NOMO-1 (cell line): ENCODE results near the gene TM2D1.

Experiments used
- DNase-seq, 2 experiments: peaks; one replicate each; lab custom pipeline; 2025; ENCODE audit not compliant: unreplicated experiment in 2 of 2; lab: John Stamatoyannopoulos, UW

The TM2D1 gene

DNA sequence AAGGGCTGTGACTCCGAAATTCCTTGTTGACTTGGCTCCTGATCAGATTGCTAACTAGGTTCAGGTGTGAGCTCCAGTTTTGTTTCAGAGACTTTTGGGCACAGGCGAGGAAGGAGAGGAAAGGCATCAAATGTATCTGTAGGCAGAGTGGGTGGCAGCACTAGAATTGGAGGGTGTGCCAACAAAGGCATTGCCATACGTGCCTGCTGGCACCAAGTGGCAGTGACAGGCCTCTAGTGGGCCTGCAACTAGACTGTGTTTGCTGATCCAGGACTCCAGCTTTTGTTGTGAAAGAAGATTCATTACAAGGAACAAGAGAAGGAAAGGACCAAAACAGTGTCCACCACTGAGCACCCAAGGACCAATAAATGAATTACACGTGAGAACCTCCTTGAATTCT is 79.5 kb downstream of the TM2D1 start:
- DNase-seq = no peak

GRCh38 chr1:61644303-61644702 is 80.6 kb downstream of the TM2D1 start:
- no peak for DNase-seq

DNA sequence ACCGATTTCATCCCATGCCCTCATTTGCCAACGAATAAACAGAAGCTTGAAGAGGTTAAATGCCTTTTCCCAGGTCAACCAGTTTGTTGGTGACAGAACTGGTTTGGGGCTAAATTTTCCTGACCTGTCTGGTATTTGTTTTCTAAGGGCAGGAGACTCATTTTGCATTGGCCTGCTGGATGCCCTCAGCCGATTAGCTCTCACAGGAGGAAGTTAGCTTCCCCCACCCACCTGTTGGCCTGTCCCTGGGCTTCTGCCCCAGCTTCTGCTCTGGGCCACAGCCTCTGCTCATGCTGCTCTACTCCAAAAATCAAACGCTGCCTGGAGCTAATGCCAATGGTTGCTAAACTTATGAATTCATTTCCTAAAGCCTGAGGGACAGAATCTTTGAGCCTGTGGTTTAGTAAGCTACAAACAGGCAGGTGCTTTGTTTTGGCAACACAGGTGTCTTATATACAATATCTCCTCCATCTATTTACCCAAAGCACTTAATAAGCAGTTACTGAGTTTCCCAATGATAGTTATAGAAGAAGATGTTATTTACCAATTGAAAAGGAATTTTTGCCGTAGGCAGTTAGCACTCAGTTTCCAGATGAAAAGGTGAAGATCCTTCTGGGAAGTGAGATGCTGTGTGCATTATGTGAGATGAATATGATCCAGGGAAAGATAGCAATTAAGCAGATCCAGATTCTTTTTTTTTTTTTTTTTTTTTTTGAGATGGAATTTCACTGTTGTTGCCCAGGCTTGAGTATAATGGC is 82.3 kb downstream of the TM2D1 start:
- no peak for DNase-seq

DNA sequence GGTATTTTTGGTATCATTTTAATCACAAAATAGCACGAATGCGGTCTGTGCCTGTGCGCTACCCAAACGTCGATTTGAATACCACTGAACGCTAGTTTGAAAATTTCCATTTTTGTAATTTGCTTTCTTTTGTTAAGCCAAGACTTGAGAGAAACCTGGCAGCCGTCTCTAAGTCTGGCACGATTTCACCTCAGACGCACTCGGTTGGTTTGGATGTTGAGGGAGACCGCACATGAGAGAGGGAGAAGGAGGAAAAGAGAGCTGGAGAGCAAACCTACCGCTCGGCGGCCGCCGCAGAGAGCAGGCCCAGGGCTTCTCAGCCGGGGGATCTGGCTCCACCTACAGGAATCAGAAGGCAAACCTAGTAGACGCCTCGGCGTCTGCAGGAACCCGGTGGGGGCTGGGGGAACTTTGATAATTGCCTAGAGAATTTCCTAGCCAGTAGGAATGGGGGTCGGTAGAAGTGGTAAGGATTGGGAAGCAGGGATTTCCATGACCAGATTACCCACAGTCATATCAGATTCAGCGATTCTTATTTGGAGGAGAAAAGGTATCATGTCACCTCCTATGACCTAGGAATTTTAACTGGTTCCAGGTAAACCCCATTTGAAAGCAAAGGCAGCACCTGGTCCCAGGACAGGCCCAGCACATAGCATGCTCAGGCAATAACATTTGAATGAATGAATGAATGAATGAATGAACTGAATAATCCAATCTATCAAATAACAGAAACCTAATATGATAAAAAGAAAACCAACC is 83.2 kb downstream of the TM2D1 start:
- DNase-seq = peak; percentile 71 to 77

GRCh38 chr1:61640531-61641530 is 84.1 kb downstream of the TM2D1 start:
- peak; percentile 81 to 84 for DNase-seq

GRCh38 chr1:61639608-61640336 is 85.2 kb downstream of the TM2D1 start:
- no peak for DNase-seq

- DNase-seq = no peak
Observed at GRCh38 chr1:61638911-61639605, 85.9 kb downstream of the TM2D1 start.

DNA sequence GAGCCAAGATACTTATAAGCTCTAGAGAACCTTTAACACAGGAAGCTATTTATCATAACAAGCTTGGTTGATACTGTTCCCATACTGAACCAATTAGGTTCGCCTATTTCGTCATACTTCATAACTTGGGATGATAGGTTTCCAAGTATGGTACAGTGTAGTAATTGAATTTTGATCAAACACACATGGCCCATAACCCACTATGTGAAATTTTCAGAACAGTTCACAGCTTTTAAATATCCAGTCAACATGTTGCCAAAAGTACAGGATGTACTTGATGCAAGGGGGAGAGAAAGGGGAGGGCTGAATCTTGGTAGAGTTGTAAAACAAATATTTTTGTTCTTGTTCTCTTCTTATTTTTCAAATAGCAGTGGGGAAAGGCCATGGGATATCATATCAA is 86.6 kb downstream of the TM2D1 start:
- no peak for DNase-seq

DNA sequence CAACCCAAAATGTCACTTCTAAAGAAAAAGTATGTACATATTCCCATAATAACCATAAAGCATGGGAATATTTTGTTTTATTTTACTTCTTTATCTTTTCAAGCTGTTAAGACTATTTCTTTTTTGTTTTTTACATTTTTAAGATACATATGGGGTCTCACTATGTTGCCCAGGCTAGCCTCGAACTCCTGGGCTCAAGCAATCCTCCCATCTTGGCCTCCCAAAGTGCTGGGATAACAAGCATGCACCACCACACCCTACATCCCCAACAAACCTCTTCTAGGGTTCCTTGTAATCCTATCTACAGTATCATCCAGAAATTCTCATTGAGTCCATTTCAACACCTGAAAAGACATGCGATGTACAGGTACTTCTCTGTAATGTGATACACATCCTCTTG is 87.5 kb downstream of the TM2D1 start:
- no peak for DNase-seq

DNA sequence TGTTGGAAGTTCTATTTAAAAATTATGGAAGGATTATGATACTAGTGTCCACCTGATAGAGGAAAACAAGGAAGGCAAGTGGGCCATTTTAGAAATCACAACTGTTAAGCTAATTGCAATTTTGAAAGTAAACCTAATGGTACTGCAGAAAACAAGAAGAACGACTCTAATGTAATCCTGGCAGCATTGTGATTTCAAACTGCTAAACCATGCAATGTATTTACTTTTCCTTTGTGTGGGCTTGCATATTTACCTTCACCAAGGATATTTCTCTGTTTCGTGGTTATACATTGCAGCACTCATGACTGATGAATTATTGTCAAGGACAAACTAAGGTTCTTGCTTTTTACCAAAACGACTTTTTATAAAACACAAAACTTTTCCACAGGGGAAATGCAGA is 88.1 kb downstream of the TM2D1 start:
- no peak for DNase-seq

GRCh38 chr1:61636376-61636775 is 88.6 kb downstream of the TM2D1 start:
- peak in 1 of 2 experiments; percentile 13 for DNase-seq

GRCh38 chr1:61635557-61635956 is 89.4 kb downstream of the TM2D1 start:
- DNase-seq = no peak

GRCh38 chr1:61631436-61631835 is 93.5 kb downstream of the TM2D1 start:
- DNase-seq = no peak
